Fibroblast of villous mesenchyme (primary cell): ENCODE results near the gene LIN7A. TPM values are rescaled to one million over a fixed set of nuclear protein-coding genes. Genes with fewer than 3 reads are reported as not detected.

ENCODE experiments used
- DNase-seq: peaks from one replicate; pipeline ENCODE4 v3.0.0-alpha.2; 2010; ENCODE audit warnings: low read depth
- H3K4me3 ChIP-seq: 2 replicates; pipeline ENCODE4 v1.5.1; 2011; ENCODE audit warnings: low read depth, mild to moderate bottlenecking, low read length
- total RNA-seq: library from RNA; depleted of rRNA; stranded (reverse); fragments of >200 nt; gene quantifications from 2 replicates; pipeline ENCODE4 v1.2.3, GENCODE V29; 2012
- TF ChIP-seq, protein P1 (sequence below): IDR thresholded peaks from 2 replicates; pipeline ENCODE4 v1.5.1; 2012; ENCODE audit warnings: low read depth, mild to moderate bottlenecking, low read length; ENCODE audit not compliant: insufficient read depth

LIN7A gene
- total RNA-seq, 1 donor: 10.4 TPM

DNA sequence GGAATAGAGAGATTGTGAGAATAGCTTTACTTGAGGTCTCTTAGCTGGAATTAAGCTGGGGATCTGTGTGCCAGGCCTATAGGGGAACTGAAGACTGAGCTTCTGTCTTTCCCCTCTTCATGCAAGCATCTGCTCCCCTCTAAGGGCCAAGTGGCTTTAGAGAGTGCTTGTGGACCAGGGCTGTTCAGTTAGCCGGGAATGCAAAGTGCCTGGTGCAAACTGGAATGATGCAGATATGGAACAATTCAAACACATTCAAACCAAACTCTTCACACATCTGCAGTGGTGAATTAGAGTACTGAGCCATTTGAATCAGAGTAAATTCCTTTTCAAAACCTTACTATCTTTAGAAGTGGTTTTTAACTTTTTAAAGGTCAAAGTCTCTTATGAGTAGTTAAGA, 99.0 kb downstream of the LIN7A start:
- H3K4me3 ChIP-seq: no peak overlapping the region
- TF ChIP-seq, protein P1, sequence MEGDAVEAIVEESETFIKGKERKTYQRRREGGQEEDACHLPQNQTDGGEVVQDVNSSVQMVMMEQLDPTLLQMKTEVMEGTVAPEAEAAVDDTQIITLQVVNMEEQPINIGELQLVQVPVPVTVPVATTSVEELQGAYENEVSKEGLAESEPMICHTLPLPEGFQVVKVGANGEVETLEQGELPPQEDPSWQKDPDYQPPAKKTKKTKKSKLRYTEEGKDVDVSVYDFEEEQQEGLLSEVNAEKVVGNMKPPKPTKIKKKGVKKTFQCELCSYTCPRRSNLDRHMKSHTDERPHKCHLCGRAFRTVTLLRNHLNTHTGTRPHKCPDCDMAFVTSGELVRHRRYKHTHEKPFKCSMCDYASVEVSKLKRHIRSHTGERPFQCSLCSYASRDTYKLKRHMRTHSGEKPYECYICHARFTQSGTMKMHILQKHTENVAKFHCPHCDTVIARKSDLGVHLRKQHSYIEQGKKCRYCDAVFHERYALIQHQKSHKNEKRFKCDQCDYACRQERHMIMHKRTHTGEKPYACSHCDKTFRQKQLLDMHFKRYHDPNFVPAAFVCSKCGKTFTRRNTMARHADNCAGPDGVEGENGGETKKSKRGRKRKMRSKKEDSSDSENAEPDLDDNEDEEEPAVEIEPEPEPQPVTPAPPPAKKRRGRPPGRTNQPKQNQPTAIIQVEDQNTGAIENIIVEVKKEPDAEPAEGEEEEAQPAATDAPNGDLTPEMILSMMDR: no peak
- no peak for DNase-seq

DNA sequence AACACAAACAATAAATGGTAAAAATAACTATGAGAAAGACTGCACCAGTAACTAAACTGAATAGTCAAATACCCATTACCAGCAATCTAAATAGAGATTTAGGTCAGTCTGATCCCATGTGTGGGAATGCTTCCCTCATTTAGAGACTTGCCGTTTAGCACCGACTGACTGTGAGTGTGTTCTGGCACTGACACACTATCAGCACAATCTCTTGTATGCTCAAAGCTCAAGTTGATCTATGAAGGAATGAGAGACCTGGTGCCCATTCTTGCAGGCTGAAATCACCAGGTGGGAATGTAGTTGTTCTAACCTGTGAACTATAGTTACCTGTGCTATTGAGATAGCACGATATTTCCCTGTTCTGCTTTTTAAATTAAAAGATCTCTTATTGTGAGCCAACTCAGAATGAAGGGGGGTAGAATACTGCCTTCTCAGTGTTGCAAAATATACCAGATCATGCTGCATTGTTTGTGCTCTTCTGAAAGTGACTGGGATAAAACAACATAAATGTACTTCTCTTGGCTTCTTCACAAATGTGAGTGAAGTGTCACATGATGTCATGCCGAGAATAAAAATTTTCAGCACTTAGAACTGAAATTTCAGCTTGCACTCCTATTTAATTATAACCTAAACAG, 99.6 kb downstream of the LIN7A start:
- H3K4me3 ChIP-seq: no peak overlapping the region
- no peak for DNase-seq
- TF ChIP-seq, protein P1: no peak

DNA sequence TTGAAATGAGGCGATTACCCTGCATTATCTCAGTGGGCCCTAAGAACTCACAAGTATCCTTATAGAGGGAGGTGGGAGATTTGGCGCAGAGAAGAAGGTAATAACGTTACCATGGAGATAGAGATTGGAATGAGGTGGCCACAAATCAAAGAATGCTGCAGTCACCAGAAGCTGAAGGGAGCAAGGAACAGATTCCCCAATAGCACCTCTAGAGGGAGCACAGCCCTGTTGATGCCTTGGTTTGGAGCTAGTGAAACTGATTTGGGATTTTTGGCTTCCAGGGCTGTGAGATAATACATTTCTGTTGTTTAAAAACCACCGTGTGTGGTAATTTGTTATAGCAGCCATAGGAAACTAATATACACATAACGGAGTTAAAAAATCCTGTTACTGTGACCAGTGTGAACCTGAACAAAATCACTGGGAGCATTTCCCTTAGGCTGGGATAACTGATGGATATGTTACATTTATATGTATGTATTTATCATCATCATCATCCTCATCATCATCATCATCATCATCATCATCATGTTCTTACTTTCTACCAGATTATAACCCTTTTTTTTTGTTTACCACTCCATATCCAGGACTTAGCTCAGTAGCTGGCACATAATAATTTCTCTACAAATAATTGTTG, 100.3 kb downstream of the LIN7A start:
- TF ChIP-seq, protein P1: peak; percentile 84
- DNase-seq: peak; percentile 55
- no peak overlapping the region for H3K4me3 ChIP-seq

DNA sequence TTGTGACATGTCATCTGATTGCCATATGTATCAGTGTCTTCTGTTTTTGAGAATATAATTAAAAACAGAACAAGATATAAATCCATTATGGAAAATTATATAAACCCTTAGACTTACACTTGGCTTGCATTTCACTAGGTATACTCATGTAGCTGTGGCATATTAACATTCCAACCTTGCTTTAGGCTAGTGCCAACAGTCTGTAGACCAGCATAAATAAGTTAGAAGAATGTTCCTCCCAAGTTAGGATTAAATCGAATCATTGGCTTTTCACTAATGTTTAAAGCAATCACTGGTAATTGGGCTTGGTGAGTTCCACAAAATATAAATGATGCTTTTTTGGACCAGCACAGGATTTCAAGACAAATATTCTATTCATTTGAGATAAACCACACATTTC, 103.0 kb downstream of the LIN7A start:
- TF ChIP-seq, protein P1: no peak
- no peak overlapping the region for H3K4me3 ChIP-seq
- DNase-seq: no peak

DNA sequence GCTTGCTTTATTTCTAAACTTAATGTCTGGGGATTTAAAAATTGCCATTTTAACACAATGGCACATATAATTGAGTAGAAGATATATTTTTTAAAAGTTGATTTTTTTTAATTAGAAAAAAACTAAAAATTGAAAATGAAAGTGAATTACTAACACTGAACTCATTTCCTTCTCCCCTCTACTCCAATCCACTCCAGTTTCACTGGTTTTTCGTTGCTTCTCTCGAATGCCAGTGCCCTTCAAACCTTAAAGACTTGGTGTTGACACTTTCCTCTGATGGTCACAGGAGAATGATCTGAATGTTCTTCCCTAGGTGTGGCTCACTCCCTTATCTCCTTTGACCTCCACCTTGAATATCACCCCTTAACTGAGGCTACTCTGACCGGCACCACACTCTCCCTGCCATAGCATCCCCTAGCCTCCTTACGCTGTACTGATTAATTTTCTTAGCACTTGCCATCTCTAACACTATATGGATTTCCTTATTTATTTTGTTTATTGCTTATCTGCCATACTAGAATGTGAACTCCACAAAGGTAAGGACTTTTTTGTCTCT, 107.1 kb downstream of the LIN7A start:
- no peak for DNase-seq
- TF ChIP-seq, protein P1: no peak
- no peak overlapping the region for H3K4me3 ChIP-seq

DNA sequence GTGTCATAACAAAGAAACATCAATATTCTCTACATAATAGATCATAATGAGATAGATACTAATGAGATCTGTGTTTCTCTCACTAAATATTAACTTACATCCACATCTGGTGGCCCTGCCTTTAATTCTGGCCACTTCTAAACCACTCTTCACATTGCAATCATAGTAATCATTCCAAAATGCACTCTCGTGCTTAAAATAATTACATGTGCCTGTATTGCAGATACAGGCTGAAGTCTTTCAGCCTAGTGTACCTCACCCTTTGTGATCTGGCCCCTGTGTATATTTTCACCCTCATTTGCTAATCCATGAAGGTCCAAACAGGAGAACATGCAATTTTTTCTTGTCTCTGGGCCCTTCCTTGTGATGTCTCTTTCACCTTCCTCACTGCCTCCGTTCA, 108.0 kb downstream of the LIN7A start:
- no peak overlapping the region for H3K4me3 ChIP-seq
- peak; percentile 6 for DNase-seq
- TF ChIP-seq, protein P1: no peak

DNA sequence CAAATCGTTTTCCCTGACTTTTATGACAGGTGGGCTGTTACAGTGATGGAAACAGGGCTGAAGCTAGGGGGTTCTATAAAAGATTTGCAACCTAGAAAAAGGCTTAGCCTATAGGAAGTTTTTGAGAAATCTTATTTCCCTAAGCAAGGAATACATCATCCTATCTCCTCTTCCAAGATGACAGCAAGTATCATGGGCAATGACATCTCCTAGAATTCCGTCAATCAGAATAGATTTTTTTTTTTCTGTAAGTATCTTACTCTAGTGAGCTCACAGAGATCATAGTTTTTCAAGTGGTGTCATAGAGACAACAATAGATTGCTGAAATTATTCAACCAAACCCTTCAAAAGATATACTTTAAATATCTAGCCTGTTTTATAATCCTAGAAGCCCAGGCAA, 112.2 kb downstream of the LIN7A start:
- DNase-seq: no peak
- H3K4me3 ChIP-seq: no peak overlapping the region
- TF ChIP-seq, protein P1: no peak
